Sigmoid colon (tissue), 7 donors: Measurements from ENCODE around the gene LRRC74B. TPM values are rescaled to one million over a fixed set of nuclear protein-coding genes. Genes with fewer than 3 reads are reported as not detected.

Source experiments
- DNase-seq: peaks from one replicate; pipeline ENCODE4 v3.0.0-alpha.2; 2019
- H3K27ac ChIP-seq, 4 donors: fragments of 200-600 bp; sonication (generic); one replicate each; pipeline ENCODE4 v1.5.1; 2016 to 2019; ENCODE audit warnings: mild to moderate bottlenecking in 1 of 4
- H3K27me3 ChIP-seq, 3 donors: fragments of 200-600 bp; sonication (generic); one replicate each; pipeline ENCODE4 v1.5.1; 2019; ENCODE audit warnings: mild to moderate bottlenecking in 1 of 3
- H3K36me3 ChIP-seq, 4 donors: fragments of 200-600 bp; sonication (generic); one replicate each; pipeline ENCODE4 v1.5.1; 2016 to 2019
- H3K4me1 ChIP-seq, 4 donors: fragments of 200-600 bp; sonication (generic); one replicate each; pipeline ENCODE4 v1.5.1; 2017 to 2019
- H3K4me3 ChIP-seq, 4 donors: fragments of 200-600 bp; sonication (generic); one replicate each; pipeline ENCODE4 v1.5.1; 2017 to 2019; ENCODE audit warnings: mild to moderate bottlenecking in 2 of 4, moderate library complexity in 1 of 4
- H3K9me3 ChIP-seq, 4 donors: fragments of 200-600 bp in 3 of 4; sonication (generic) in 3 of 4; one replicate each; pipeline versions ENCODE4 v1.5.1 to v1.6.1; 2013 to 2019
- CTCF ChIP-seq, 4 experiments: fragments of 450-650 bp in 3 of 4; fragments of 200-600 bp in 1 of 4; IDR thresholded peaks; one replicate each; pipeline ENCODE4 v1.5.1; 2016 to 2019; ENCODE audit warnings: antibody characterized with exemption in 4 of 4, mild to moderate bottlenecking in 3 of 4, moderate library complexity in 2 of 4
- EP300 ChIP-seq, 4 donors: sonication (generic); formaldehyde crosslinking; IDR thresholded peaks; one replicate each; pipeline ENCODE4 v1.6.1; 2017; ENCODE audit warnings: antibody characterized with exemption in 4 of 4
- POLR2A ChIP-seq, 2 donors: fragments of 450-650 bp; IDR thresholded peaks; one replicate each; pipeline ENCODE4 v1.6.1; 2016; ENCODE audit warnings: antibody characterized with exemption in 2 of 2, mild to moderate bottlenecking in 2 of 2, moderate library complexity in 2 of 2
- POLR2AphosphoS5 ChIP-seq, 4 donors: sonication (generic); formaldehyde crosslinking; IDR thresholded peaks; one replicate each; pipeline ENCODE4 v1.6.1; 2017; ENCODE audit warnings: antibody characterized with exemption in 4 of 4
- WGBS, 2 donors: extraction: QIAGEN DNeasy Blood & Tissue Kit; methylation state at CpG; one replicate each; pipeline ENCODE4 v1.1.7; 2013; 5-methylcytosine and 5-hydroxymethylcytosine counted together
- intact Hi-C: fragments of 100-400 bp; cut with DNase I; formaldehyde crosslinking; loops from one replicate; pipeline ENCODE4 v1.15.1; 2023
- polyA plus RNA-seq, 3 donors: library from polyadenylated mRNA; stranded (reverse); fragments of 200-250 nt; gene quantifications; one replicate each; pipeline ENCODE4 v1.2.3, GENCODE V29; 2013
- total RNA-seq, 4 donors: library from RNA; depleted of rRNA; stranded (reverse); fragments of >200 nt; gene quantifications; one replicate each; pipeline ENCODE4 v1.1.0, GENCODE V29; 2016
- donor health status: healthy with polysubstance abuse.
- donor health status: Bipolar disorder and iron deficiency.
- donor health status: healthy.

LRRC74B gene
- total and polyA plus RNA-seq, 7 donors = under 0.01 to 0.06 TPM; not detected in 5

GRCh38 chr22:21051831-21052400, 6.2 kb downstream of the LRRC74B start:
- H3K36me3 ChIP-seq = no peaks in the 10 kb centered on the region
- H3K27me3 ChIP-seq = peaks cover 0 to 5% (median 0%) of the 10 kb centered on the region in 3 donors
- no peaks in the 10 kb centered on the region for H3K9me3 ChIP-seq
- no peak overlapping the region for H3K27ac ChIP-seq
- no peak overlapping the region for H3K4me3 ChIP-seq
- no peaks in the 10 kb centered on the region for H3K4me1 ChIP-seq
- no peak for TF ChIP-seq EP300 (IDR thresholded peaks at IDR 0.05)
- TF ChIP-seq POLR2A (IDR thresholded peaks at IDR 0.05) = no peak
- TF ChIP-seq CTCF (IDR thresholded peaks at IDR 0.05) = no peak
- no peak for TF ChIP-seq POLR2AphosphoS5 (IDR thresholded peaks at IDR 0.05)
- no peak for DNase-seq
- WGBS, 2 donors = 77 to 79% methylated on average over 8 of the region's 8 CpGs
- intact Hi-C loops = no loop called here

GRCh38 chr22:21052715-21053459, 7.1 kb downstream of the LRRC74B start:
- Histone ChIP-seq H3K9me3 (no peaks in the 10 kb centered on the region), H3K36me3 (no peaks in the 10 kb centered on the region), H3K4me1 (no peaks in the 10 kb centered on the region), H3K4me3 (no peak overlapping the region), H3K27ac (no peak overlapping the region), H3K27me3 (peaks cover 0 to 5% (median 0%) of the 10 kb centered on the region in 3 donors)
- intact Hi-C loops = no loop called here
- WGBS, 2 donors = 53 to 81% methylated on average over 8 of the region's 8 CpGs
- no peak for TF ChIP-seq POLR2AphosphoS5 (IDR thresholded peaks at IDR 0.05)
- no peak for DNase-seq

GRCh38 chr22:21054046-21054713, 8.4 kb downstream of the LRRC74B start:
- no peaks in the 10 kb centered on the region for H3K9me3 ChIP-seq
- no peaks in the 10 kb centered on the region for H3K36me3 ChIP-seq
- intact Hi-C loops = no loop called here
- no peak for DNase-seq
- no peak overlapping the region for H3K27ac ChIP-seq
- peaks cover 0 to 5% (median 0%) of the 10 kb centered on the region in 3 donors for H3K27me3 ChIP-seq
- H3K4me3 ChIP-seq = no peak overlapping the region
- TF ChIP-seq POLR2AphosphoS5 (IDR thresholded peaks at IDR 0.05) (no peak), EP300 (IDR thresholded peaks at IDR 0.05) (no peak), CTCF (IDR thresholded peaks at IDR 0.05) (no peak), POLR2A (IDR thresholded peaks at IDR 0.05) (no peak)
- WGBS, 2 donors = 91 to 93% methylated on average over 15 of the region's 15 CpGs
- H3K4me1 ChIP-seq = no peaks in the 10 kb centered on the region

DNA sequence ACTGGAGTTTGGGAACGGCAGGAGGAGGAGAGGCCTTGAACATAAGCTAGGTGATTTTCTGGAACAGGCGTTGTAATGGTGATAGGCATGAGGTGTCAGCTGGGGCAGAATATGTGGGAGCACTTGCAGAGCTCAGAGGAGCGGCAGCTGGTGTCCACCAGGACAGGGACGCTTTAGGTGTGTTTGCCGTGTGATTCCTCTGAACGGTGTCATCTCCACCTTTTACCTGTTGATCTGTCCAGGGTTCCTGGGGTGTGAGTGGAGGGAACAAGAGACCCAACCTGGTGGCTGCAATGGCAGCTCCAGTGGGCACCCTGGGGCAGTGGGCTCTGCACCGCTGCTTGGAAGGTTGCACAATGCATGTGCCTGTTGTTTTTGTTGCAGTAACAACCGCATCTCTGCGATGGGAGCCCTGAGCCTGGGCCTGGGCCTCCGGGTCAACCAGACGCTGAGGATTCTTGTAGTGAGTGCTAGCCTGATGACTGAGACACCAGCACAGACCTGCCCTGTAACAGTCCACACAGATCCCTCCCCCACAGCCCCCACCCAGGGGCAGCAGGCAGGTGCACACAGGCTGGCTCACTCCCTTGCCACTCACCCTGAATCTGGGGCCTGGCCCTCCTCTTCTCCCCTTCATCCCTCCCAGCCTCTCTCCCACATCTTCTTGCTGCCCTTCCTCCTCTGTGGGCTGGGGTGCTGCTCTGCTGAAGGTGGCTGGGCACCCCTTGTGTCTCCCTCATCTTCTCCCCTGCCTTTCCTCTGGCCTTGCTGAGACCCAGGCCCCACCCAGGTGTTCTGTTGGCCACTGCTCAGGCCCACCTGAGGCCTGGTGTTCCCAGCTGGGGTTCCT, 9.2 kb downstream of the LRRC74B start:
- Histone ChIP-seq H3K9me3 (no peaks in the 10 kb centered on the region), H3K4me1 (no peaks in the 10 kb centered on the region), H3K36me3 (no peaks in the 10 kb centered on the region), H3K27ac (no peak overlapping the region), H3K4me3 (no peak overlapping the region), H3K27me3 (peaks cover 0 to 5% (median 0%) of the 10 kb centered on the region in 3 donors)
- no peak for DNase-seq
- no peak for TF ChIP-seq POLR2AphosphoS5 (IDR thresholded peaks at IDR 0.05)
- no peak for TF ChIP-seq EP300 (IDR thresholded peaks at IDR 0.05)
- TF ChIP-seq CTCF (IDR thresholded peaks at IDR 0.05) = no peak
- no peak for TF ChIP-seq POLR2A (IDR thresholded peaks at IDR 0.05)
- WGBS, 2 donors = 91 to 93% methylated on average over 11 of the region's 11 CpGs
- intact Hi-C loops = no loop called here

- no peak for DNase-seq
- TF ChIP-seq CTCF (IDR thresholded peaks at IDR 0.05) = no peak
- no peak for TF ChIP-seq EP300 (IDR thresholded peaks at IDR 0.05)
- no peak for TF ChIP-seq POLR2A (IDR thresholded peaks at IDR 0.05)
- no peak for TF ChIP-seq POLR2AphosphoS5 (IDR thresholded peaks at IDR 0.05)
- intact Hi-C loops = no loop called here
Measured at GRCh38 chr22:21055564-21055834, 9.8 kb downstream of the LRRC74B start.

More at GRCh38 chr22:21055564-21055834, 9.8 kb downstream of the LRRC74B start:
- Histone ChIP-seq H3K4me3 (no peak overlapping the region), H3K27ac (no peak overlapping the region), H3K4me1 (no peaks in the 10 kb centered on the region), H3K27me3 (peaks cover 0 to 5% (median 0%) of the 10 kb centered on the region in 3 donors), H3K36me3 (no peaks in the 10 kb centered on the region), H3K9me3 (no peaks in the 10 kb centered on the region)
- 53 to 60% methylated on average over 4 of the region's 4 CpGs for WGBS, 2 donors
